ENCODE results near the gene TNS1.

- TF ChIP-seq, protein P1, sequence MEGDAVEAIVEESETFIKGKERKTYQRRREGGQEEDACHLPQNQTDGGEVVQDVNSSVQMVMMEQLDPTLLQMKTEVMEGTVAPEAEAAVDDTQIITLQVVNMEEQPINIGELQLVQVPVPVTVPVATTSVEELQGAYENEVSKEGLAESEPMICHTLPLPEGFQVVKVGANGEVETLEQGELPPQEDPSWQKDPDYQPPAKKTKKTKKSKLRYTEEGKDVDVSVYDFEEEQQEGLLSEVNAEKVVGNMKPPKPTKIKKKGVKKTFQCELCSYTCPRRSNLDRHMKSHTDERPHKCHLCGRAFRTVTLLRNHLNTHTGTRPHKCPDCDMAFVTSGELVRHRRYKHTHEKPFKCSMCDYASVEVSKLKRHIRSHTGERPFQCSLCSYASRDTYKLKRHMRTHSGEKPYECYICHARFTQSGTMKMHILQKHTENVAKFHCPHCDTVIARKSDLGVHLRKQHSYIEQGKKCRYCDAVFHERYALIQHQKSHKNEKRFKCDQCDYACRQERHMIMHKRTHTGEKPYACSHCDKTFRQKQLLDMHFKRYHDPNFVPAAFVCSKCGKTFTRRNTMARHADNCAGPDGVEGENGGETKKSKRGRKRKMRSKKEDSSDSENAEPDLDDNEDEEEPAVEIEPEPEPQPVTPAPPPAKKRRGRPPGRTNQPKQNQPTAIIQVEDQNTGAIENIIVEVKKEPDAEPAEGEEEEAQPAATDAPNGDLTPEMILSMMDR (IDR thresholded peaks at IDR 0.05; ENCODE audit: poor library complexity): no peak
- no peak for TF ChIP-seq EZH2 (IDR thresholded peaks at IDR 0.05; ENCODE audit: borderline replicate concordance)
- no peak for TF ChIP-seq EZH2phosphoT487 (IDR thresholded peaks at IDR 0.05; ENCODE audit: low read depth, severe bottlenecking, unreplicated experiment)
Observed at GRCh38 chr2:217892560-217892959, 110.2 kb downstream of the TNS1 start.

All from hepatocyte (in vitro differentiated cells).